Liver (tissue), 9 donors: ENCODE data around the gene LECT2. TPM values are rescaled to one million over a fixed set of nuclear protein-coding genes. Genes with fewer than 3 reads are reported as not detected.
A peak's percentile ranks its signal among the peaks of the same experiment; 100 is the strongest.

Source experiments
- DNase-seq: peaks from one replicate; pipeline ENCODE4 v3.0.0-alpha.2; 2017; ENCODE audit warnings: low spot score
- H3K27ac ChIP-seq, 2 donors: one replicate each; pipeline ENCODE4 v1.7.0; 2013; ENCODE audit warnings: inconsistent platforms in 2 of 2, low read length in 2 of 2, control low read depth in 1 of 2, low read depth in 1 of 2, mild to moderate bottlenecking in 1 of 2
- H3K27me3 ChIP-seq, 4 donors: one replicate each; pipeline versions ENCODE4 v1.6.1 to v1.7.0; 2013; ENCODE audit warnings: low read length in 3 of 4, inconsistent platforms in 1 of 4, mild to moderate bottlenecking in 1 of 4, moderate library complexity in 1 of 4; ENCODE audit not compliant: control insufficient read depth in 4 of 4, insufficient read depth in 4 of 4
- H3K36me3 ChIP-seq, 4 donors: one replicate each; pipeline versions ENCODE4 v1.6.1 to v1.7.0; 2013; ENCODE audit warnings: low read length in 3 of 4, mild to moderate bottlenecking in 3 of 4, low read depth in 1 of 4, moderate library complexity in 1 of 4; ENCODE audit not compliant: control insufficient read depth in 4 of 4, insufficient read depth in 3 of 4
- H3K4me1 ChIP-seq, 4 donors: one replicate each; pipeline versions ENCODE4 v1.6.1 to v1.7.0; 2013; ENCODE audit warnings: low read length in 3 of 4, mild to moderate bottlenecking in 3 of 4, moderate library complexity in 1 of 4; ENCODE audit not compliant: control insufficient read depth in 4 of 4, insufficient read depth in 4 of 4
- H3K4me3 ChIP-seq, 3 donors: one replicate each; pipeline versions ENCODE4 v1.6.1 to v1.7.0; 2013; ENCODE audit warnings: low read length in 3 of 3, control low read depth in 1 of 3, low read depth in 1 of 3, mild to moderate bottlenecking in 1 of 3
- H3K9ac ChIP-seq, 2 donors: one replicate each; pipeline ENCODE4 v1.7.0; 2013; ENCODE audit warnings: low read length in 2 of 2, mild to moderate bottlenecking in 2 of 2, moderate library complexity in 2 of 2, control low read depth in 1 of 2, low read depth in 1 of 2
- H3K9me3 ChIP-seq, 4 donors: one replicate each; pipeline versions ENCODE4 v1.6.1 to v1.7.0; 2013; ENCODE audit warnings: low read length in 3 of 4; ENCODE audit not compliant: control insufficient read depth in 4 of 4
- CTCF ChIP-seq: fragments of 150-350 bp; IDR thresholded peaks from 2 replicates; pipeline ENCODE4 v1.5.1; 2017; ENCODE audit warnings: improper control_type of control experiment, low read depth, low read length; ENCODE audit not compliant: missing input control
- FOXA2 ChIP-seq: IDR thresholded peaks from 2 replicates; pipeline ENCODE4 v1.6.1; 2016; ENCODE audit warnings: antibody characterized with exemption
- GABPA ChIP-seq, 2 donors: IDR thresholded peaks in 1 of 2; conservative IDR thresholded peaks in 1 of 2; 2 replicates each; pipeline ENCODE4 v1.6.1; 2016; ENCODE audit warnings: antibody characterized with exemption in 2 of 2, mild to moderate bottlenecking in 1 of 2, moderate library complexity in 1 of 2
- HNF4A ChIP-seq, 2 donors: conservative IDR thresholded peaks; 2 replicates each; pipeline ENCODE4 v1.6.1; 2016; ENCODE audit warnings: antibody characterized with exemption in 2 of 2, mild to moderate bottlenecking in 2 of 2
- MAX ChIP-seq: IDR thresholded peaks from 2 replicates; pipeline ENCODE4 v1.6.1; 2016; ENCODE audit warnings: antibody characterized with exemption
- NR2F2 ChIP-seq: IDR thresholded peaks from 2 replicates; pipeline ENCODE4 v1.6.1; 2016; ENCODE audit warnings: antibody characterized with exemption
- RAD21 ChIP-seq, 2 donors: IDR thresholded peaks; 2 replicates each; pipeline ENCODE4 v1.6.1; 2016; ENCODE audit warnings: antibody characterized with exemption in 2 of 2, mild to moderate bottlenecking in 2 of 2
- REST ChIP-seq: IDR thresholded peaks from 2 replicates; pipeline ENCODE4 v1.6.1; 2016; ENCODE audit warnings: antibody characterized with exemption, mild to moderate bottlenecking
- RXRA ChIP-seq, 2 donors: IDR thresholded peaks; 2 replicates each; pipeline ENCODE4 v1.6.1; 2017 to 2018; ENCODE audit warnings: antibody characterized with exemption in 2 of 2, mild to moderate bottlenecking in 1 of 2
- SP1 ChIP-seq: IDR thresholded peaks from 2 replicates; pipeline ENCODE4 v1.6.1; 2018; ENCODE audit warnings: antibody characterized with exemption, mild to moderate bottlenecking
- TAF1 ChIP-seq: conservative IDR thresholded peaks from 2 replicates; pipeline ENCODE4 v1.6.1; 2016; ENCODE audit warnings: antibody characterized with exemption, mild to moderate bottlenecking
- ZBTB33 ChIP-seq: IDR thresholded peaks from 2 replicates; pipeline ENCODE4 v1.6.1; 2016; ENCODE audit warnings: antibody characterized with exemption
- WGBS: extraction: QIAGEN DNeasy Blood & Tissue Kit; methylation state at CpG from one replicate; pipeline ENCODE4 v1.1.7; 2013; 5-methylcytosine and 5-hydroxymethylcytosine counted together
- polyA plus RNA-seq, 2 donors: library from polyadenylated mRNA; stranded (reverse) in 1 of 2; unstranded in 1 of 2; fragments of 200-250 nt in 1 of 2; fragments of >200 nt in 1 of 2; fragmentation: Nextera tagmentation in 1 of 2; extraction: Ambion mirVana in 1 of 2; gene quantifications; one replicate each; pipeline versions ENCODE4 v1.2.1 to v1.2.3, GENCODE V29; 2013 to 2015
- total RNA-seq, 2 donors: library from RNA; depleted of rRNA; stranded (reverse); fragments of >200 nt; gene quantifications; one replicate each; pipeline ENCODE4 v1.2.3, GENCODE V29; 2014
- donor health status: healthy.
- donor health status: healthy.
- donor health status: healthy.
- donor health status: healthy.
- donor health status: healthy.

Gene LECT2
- total and polyA plus RNA-seq, 4 donors: 27.4 to 93.8 (median 81.1) TPM

GRCh38 chr5:135990528-135991255 lies 35.9 kb upstream of the LECT2 start (continued):
- no peak for TF ChIP-seq RXRA (IDR thresholded peaks at IDR 0.05)
- no peak for TF ChIP-seq GABPA (IDR thresholded peaks at IDR 0.05 in 1 of 2, conservative IDR thresholded peaks at IDR 0.05 in 1 of 2)
- no peak for TF ChIP-seq SP1
- TF ChIP-seq MAX: no peak
- TF ChIP-seq NR2F2: no peak

GRCh38 chr5:135989686-135990085 lies 34.9 kb upstream of the LECT2 start:
- no peaks in the 10 kb centered on the region for H3K27me3 ChIP-seq
- peak in 1 of 2 donors; percentile 13 for TF ChIP-seq HNF4A (conservative IDR thresholded peaks at IDR 0.05)
- peak; percentile 79 to 86 for TF ChIP-seq RAD21 (IDR thresholded peaks at IDR 0.05)
- no peak for TF ChIP-seq SP1
- no peak for TF ChIP-seq RXRA (IDR thresholded peaks at IDR 0.05)
- TF ChIP-seq ZBTB33: no peak
- TF ChIP-seq CTCF: peak; percentile 47
- TF ChIP-seq FOXA2: no peak
- H3K27ac ChIP-seq: peak overlapping the region in 1 of 2 donors; percentile 33
- no peaks in the 10 kb centered on the region for H3K9me3 ChIP-seq
- DNase-seq: no peak
- no peak overlapping the region for H3K4me3 ChIP-seq
- WGBS: 54% methylated on average over 7 of the region's 7 CpGs
- H3K9ac ChIP-seq: no peak overlapping the region
- H3K36me3 ChIP-seq: peaks cover 0 to 3% (median 0%) of the 10 kb centered on the region in 4 donors
- peaks cover 0 to 4% (median 0%) of the 10 kb centered on the region in 4 donors for H3K4me1 ChIP-seq

GRCh38 chr5:135988546-135988945 lies 33.8 kb upstream of the LECT2 start:
- H3K27ac ChIP-seq: no peak overlapping the region
- H3K9me3 ChIP-seq: no peaks in the 10 kb centered on the region
- no peak overlapping the region for H3K4me3 ChIP-seq
- H3K36me3 ChIP-seq: peaks cover 0 to 3% (median 0%) of the 10 kb centered on the region in 4 donors
- H3K4me1 ChIP-seq: peaks cover 0 to 4% (median 0%) of the 10 kb centered on the region in 4 donors
- no peak for DNase-seq
- no peak overlapping the region for H3K9ac ChIP-seq
- TF ChIP-seq TAF1 (no peak), RAD21 (IDR thresholded peaks at IDR 0.05) (no peak), HNF4A (conservative IDR thresholded peaks at IDR 0.05) (no peak), REST (no peak), MAX (no peak)
- no peaks in the 10 kb centered on the region for H3K27me3 ChIP-seq
- WGBS: 90% methylated on average over 3 of the region's 3 CpGs
